H1 (cell line): ENCODE measurements around the gene TEX36.

ENCODE experiments used
- CBX8 ChIP-seq: fragments of 300-800, 300-1000 bp; sonication (generic); IDR thresholded peaks from 2 replicates; pipeline ENCODE4 v1.7.1; 2016; ENCODE audit warnings: low read depth, low read length, borderline replicate concordance
- EZH2 ChIP-seq: fragments of 200-600 bp; sonication (generic); IDR thresholded peaks from 2 replicates; pipeline ENCODE4 v1.7.1; 2012; ENCODE audit warnings: low read depth, mild to moderate bottlenecking, moderate library complexity, low read length, inconsistent platforms; ENCODE audit not compliant: severe bottlenecking
- SIN3A ChIP-seq, 2 experiments: IDR thresholded peaks in 1 of 2; conservative IDR thresholded peaks in 1 of 2; 2 replicates each; pipeline ENCODE4 v1.6.1; 2011 to 2012; ENCODE audit warnings: low read length in 2 of 2, improper control_type of control experiment in 1 of 2, low read depth in 1 of 2, mild to moderate bottlenecking in 1 of 2
- TF ChIP-seq, protein P1 (sequence below), 3 experiments: IDR thresholded peaks; 1 replicate in 2 of 3; 2 replicates in 1 of 3; pipeline versions ENCODE4 v1.5.1 to v1.6.1; 2011; ENCODE audit warnings: low read length in 3 of 3, mild to moderate bottlenecking in 3 of 3, inconsistent platforms in 2 of 3, low read depth in 1 of 3, moderate library complexity in 1 of 3; ENCODE audit not compliant: insufficient read depth in 1 of 3; ENCODE audit errors: control extremely low read depth in 1 of 3

- TF ChIP-seq CBX8 (no peak), SIN3A (conservative IDR thresholded peaks at IDR 0.05 in 1 of 2, IDR thresholded peaks at IDR 0.05 in 1 of 2; ENCODE audit: low read depth in 1 of 2, low read length in 2 of 2) (no peak), EZH2 (no peak)
- TF ChIP-seq, protein P1, sequence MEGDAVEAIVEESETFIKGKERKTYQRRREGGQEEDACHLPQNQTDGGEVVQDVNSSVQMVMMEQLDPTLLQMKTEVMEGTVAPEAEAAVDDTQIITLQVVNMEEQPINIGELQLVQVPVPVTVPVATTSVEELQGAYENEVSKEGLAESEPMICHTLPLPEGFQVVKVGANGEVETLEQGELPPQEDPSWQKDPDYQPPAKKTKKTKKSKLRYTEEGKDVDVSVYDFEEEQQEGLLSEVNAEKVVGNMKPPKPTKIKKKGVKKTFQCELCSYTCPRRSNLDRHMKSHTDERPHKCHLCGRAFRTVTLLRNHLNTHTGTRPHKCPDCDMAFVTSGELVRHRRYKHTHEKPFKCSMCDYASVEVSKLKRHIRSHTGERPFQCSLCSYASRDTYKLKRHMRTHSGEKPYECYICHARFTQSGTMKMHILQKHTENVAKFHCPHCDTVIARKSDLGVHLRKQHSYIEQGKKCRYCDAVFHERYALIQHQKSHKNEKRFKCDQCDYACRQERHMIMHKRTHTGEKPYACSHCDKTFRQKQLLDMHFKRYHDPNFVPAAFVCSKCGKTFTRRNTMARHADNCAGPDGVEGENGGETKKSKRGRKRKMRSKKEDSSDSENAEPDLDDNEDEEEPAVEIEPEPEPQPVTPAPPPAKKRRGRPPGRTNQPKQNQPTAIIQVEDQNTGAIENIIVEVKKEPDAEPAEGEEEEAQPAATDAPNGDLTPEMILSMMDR (IDR thresholded peaks at IDR 0.05; ENCODE audit: control extremely low read depth in 1 of 3, insufficient read depth in 1 of 3, low read depth in 1 of 3, low read length in 3 of 3), result no peak
Observed at GRCh38 chr10:125631806-125632205, 51.2 kb downstream of the TEX36 start.
